ENCODE measurements around the gene C10orf90. TPM values are rescaled to one million over a fixed set of nuclear protein-coding genes. Genes with fewer than 3 reads are reported as not detected.

Gene C10orf90
- total RNA-seq, 1 donor from 2014 or later: 1.2 TPM

GRCh38 chr10:126500185-126500584 is 170.3 kb downstream of the C10orf90 start:
- DNase-seq: no peak

GRCh38 chr10:126499744-126500143 is 170.7 kb downstream of the C10orf90 start:
- no peak for DNase-seq

GRCh38 chr10:126497672-126498071 is 172.8 kb downstream of the C10orf90 start:
- DNase-seq: no peak

GRCh38 chr10:126496771-126497545 is 173.5 kb downstream of the C10orf90 start:
- DNase-seq: no peak

- no peak for DNase-seq
These were observed 179.0 kb downstream of the C10orf90 start for GRCh38 chr10:126491476-126491875.

GRCh38 chr10:126481181-126481580 is 189.3 kb downstream of the C10orf90 start:
- no peak for DNase-seq

GRCh38 chr10:126480648-126481047 is 189.8 kb downstream of the C10orf90 start:
- DNase-seq: no peak

GRCh38 chr10:126479280-126479895 is 191.1 kb downstream of the C10orf90 start:
- peak; percentile 77 for DNase-seq

GRCh38 chr10:126478546-126478945 is 191.9 kb downstream of the C10orf90 start:
- no peak for DNase-seq

- peak; percentile 74 for DNase-seq
These were observed 194.2 kb downstream of the C10orf90 start for GRCh38 chr10:126476246-126476645.

GRCh38 chr10:126475074-126475691 is 195.3 kb downstream of the C10orf90 start:
- DNase-seq: no peak

- DNase-seq: no peak
These were observed 196.5 kb downstream of the C10orf90 start for GRCh38 chr10:126474031-126474430.

- DNase-seq: no peak
These were observed 199.5 kb downstream of the C10orf90 start for GRCh38 chr10:126470991-126471390.

GRCh38 chr10:126469692-126470091 is 200.8 kb downstream of the C10orf90 start:
- DNase-seq: no peak

GRCh38 chr10:126468876-126469643 is 201.4 kb downstream of the C10orf90 start:
- peak; percentile 75 for DNase-seq

GRCh38 chr10:126468467-126468866 is 202.0 kb downstream of the C10orf90 start:
- no peak for DNase-seq

GRCh38 chr10:126465771-126466170 is 204.7 kb downstream of the C10orf90 start:
- peak; percentile 16 for DNase-seq

- DNase-seq: peak; percentile 82
These were observed 207.2 kb downstream of the C10orf90 start for GRCh38 chr10:126463286-126463685.

GRCh38 chr10:126461289-126461940 is 209.1 kb downstream of the C10orf90 start:
- no peak for DNase-seq

- DNase-seq: no peak
These were observed 210.5 kb downstream of the C10orf90 start for GRCh38 chr10:126459878-126460481.

GRCh38 chr10:126459032-126459831 is 211.3 kb downstream of the C10orf90 start:
- no peak for DNase-seq

Measured in skin of body (tissue), 2 donors.